ENCODE data around the gene EXD1. TPM values are rescaled to one million over a fixed set of nuclear protein-coding genes. Genes with fewer than 3 reads are reported as not detected.

The EXD1 gene
- total and polyA plus RNA-seq, 2 of the 13 experiments (the other 11 are each of a cell fraction or from before 2014, with no cell fraction given): not detected

DNA sequence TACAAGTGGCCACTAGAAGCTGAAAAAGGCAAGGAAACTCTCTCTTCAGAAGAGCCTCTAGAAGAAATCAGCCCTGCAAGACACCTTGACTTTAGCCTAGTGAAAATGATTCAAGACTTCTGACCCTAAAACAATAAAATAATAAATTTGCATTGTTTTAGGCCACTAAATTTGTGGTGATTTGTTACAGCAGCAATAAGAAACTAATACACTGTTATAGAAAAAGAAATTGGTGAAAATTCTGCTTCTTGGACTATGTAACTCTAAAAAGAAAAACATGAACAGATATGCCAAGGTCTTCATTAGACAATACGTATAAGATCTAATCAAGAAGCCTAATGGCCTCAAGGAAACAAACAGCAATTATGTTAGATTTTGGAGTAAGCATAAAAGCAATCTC lies 36.1 kb downstream of the EXD1 start:
- no peak for FAIRE-seq
- CTCF ChIA-PET (ENCODE audit: low intra/inter-chr PET ratio, low total read pairs): no interaction called here

DNA sequence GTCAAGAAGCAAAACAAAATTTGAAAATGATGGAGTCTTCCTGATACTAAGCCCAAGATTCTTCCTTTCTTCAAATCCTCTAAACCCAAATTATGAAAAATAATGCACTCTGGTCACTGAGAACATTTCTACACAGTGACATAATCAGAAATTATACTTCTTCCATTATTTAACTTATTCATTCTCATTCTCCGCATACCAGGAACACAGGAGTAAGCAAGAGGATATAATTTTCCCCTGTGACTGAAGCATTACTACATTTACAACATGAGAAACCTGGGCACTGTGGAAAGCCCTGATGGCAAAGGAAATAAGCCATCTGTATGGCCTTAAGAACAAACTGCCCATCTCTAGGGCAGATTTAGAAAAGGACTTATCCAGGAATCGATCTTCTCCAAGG lies 47.0 kb downstream of the EXD1 start:
- ATAC-seq (no peak), FAIRE-seq (no peak), DNase-seq (ENCODE audit: low spot score) (no peak)
- no TSS peak for BruUV-seq (replicated peaks)
- H3K27me3 ChIP-seq (ENCODE audit: control insufficient read depth in 1 of 2, insufficient read depth in 2 of 2, low read length in 2 of 2): peaks cover 0 to 1% of the 10 kb centered on the region in 2 experiments; a peak in 1 of 5 replicates
- intact Hi-C loops (cut with micrococcal nuclease; ENCODE audit: unreplicated experiment) (loop anchor here (10.0 kb wide), 1 partner anchor 159 kb away; no protein-coding TSS in a partner anchor), in situ Hi-C loops (cut with HindIII; ENCODE audit: extremely low pct_ligation_motif_present, low pct_unique_long_range_greater_than_20kb) (loop anchor here (5.0 kb wide), 1 partner anchor 281 kb away; no protein-coding TSS in a partner anchor)
- no peaks in the 10 kb centered on the region for H3K79me2 ChIP-seq (ENCODE audit: insufficient read depth, low read length)
- no peak overlapping the region for H3K4me3 ChIP-seq (replicated peaks in 1 of 3; ENCODE audit: insufficient read depth in 1 of 3, low read depth in 2 of 3, low read length in 3 of 3)
- CTCF ChIA-PET (ENCODE audit: low intra/inter-chr PET ratio, low total read pairs): interaction anchor here (1.3 to 1.6 kb wide), 2 partner anchors 277 to 279 kb away, joined by 3 read pairs; no protein-coding TSS in a partner anchor
- H3K9ac ChIP-seq (ENCODE audit: insufficient read depth, low read depth, low read length): no peak overlapping the region
- H4K20me1 ChIP-seq (ENCODE audit: insufficient read depth, low read length): no peaks in the 10 kb centered on the region
- H3K36me3 ChIP-seq (replicated peaks in 1 of 2; ENCODE audit: control insufficient read depth in 1 of 2, insufficient read depth in 2 of 2, low read length in 2 of 2): no peaks in the 10 kb centered on the region
- no peak overlapping the region for H3K27ac ChIP-seq (ENCODE audit: extremely low read length, insufficient read depth, low read length)
- H3K4me2 ChIP-seq (ENCODE audit: low read depth, low read length): no peak overlapping the region
- 27% methylated on average over 2 of the region's 2 CpGs for WGBS (ENCODE audit: low lambda C conversion rate)
- H3K9me3 ChIP-seq (ENCODE audit: low read length): no peaks in the 10 kb centered on the region
- TF ChIP-seq HNRNPH1 (optimal IDR thresholded peaks at IDR 0.05; ENCODE audit: low read depth, low read length): no peak
- no peak for TF ChIP-seq RFX3 (CRISPR knock-in tag; IDR thresholded peaks at IDR 0.05)
- TF ChIP-seq ZFX (CRISPR knock-in tag; IDR thresholded peaks at IDR 0.05; ENCODE audit: low read depth): no peak
- no peak for TF ChIP-seq HNRNPLL (IDR thresholded peaks at IDR 0.05; ENCODE audit: low read depth, low read length, poor library complexity, severe bottlenecking)
- no peak for TF ChIP-seq AHR (CRISPR knock-in tag; IDR thresholded peaks at IDR 0.05)
- TF ChIP-seq MIER3 (CRISPR knock-in tag; IDR thresholded peaks at IDR 0.05; ENCODE audit: borderline replicate concordance): no peak
- TF ChIP-seq ZMYM2 (CRISPR knock-in tag; IDR thresholded peaks at IDR 0.05): no peak
- no peak for TF ChIP-seq U2AF1 (optimal IDR thresholded peaks at IDR 0.05; ENCODE audit: low read depth, low read length)
- TF ChIP-seq, protein P1, sequence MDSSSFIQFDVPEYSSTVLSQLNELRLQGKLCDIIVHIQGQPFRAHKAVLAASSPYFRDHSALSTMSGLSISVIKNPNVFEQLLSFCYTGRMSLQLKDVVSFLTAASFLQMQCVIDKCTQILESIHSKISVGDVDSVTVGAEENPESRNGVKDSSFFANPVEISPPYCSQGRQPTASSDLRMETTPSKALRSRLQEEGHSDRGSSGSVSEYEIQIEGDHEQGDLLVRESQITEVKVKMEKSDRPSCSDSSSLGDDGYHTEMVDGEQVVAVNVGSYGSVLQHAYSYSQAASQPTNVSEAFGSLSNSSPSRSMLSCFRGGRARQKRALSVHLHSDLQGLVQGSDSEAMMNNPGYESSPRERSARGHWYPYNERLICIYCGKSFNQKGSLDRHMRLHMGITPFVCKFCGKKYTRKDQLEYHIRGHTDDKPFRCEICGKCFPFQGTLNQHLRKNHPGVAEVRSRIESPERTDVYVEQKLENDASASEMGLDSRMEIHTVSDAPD (CRISPR knock-in tag; IDR thresholded peaks at IDR 0.05): no peak
- no peak for TF ChIP-seq SP4 (CRISPR knock-in tag; IDR thresholded peaks at IDR 0.05)
- no peak for TF ChIP-seq ZNF460 (CRISPR knock-in tag; IDR thresholded peaks at IDR 0.05; ENCODE audit: borderline replicate concordance)
- TF ChIP-seq SIX1 (CRISPR knock-in tag; IDR thresholded peaks at IDR 0.05; ENCODE audit: borderline replicate concordance): no peak
- TF ChIP-seq CHCHD3 (CRISPR knock-in tag; IDR thresholded peaks at IDR 0.05): no peak
- TF ChIP-seq ZNF883 (CRISPR knock-in tag; IDR thresholded peaks at IDR 0.05; ENCODE audit: not compliant biosample characterization): no peak
- H2AFZ ChIP-seq (ENCODE audit: low read length): no peak overlapping the region
- no peaks in the 10 kb centered on the region for H3K4me1 ChIP-seq (ENCODE audit: insufficient read depth, low read length)
- POLR2A ChIA-PET: no interaction called here

More for the DNA sequence above, 36.1 kb downstream of the EXD1 start:
- no TSS peak for BruUV-seq (replicated peaks)
- Histone ChIP-seq H4K20me1 (ENCODE audit: insufficient read depth, low read length) (no peaks in the 10 kb centered on the region), H3K36me3 (replicated peaks in 1 of 2; ENCODE audit: control insufficient read depth in 1 of 2, insufficient read depth in 2 of 2, low read length in 2 of 2) (no peaks in the 10 kb centered on the region), H3K4me1 (ENCODE audit: insufficient read depth, low read length) (0 out of 2 replicates have a peak, but pooled peaks cover 7% of the 10 kb centered on the region), H3K4me2 (ENCODE audit: low read depth, low read length) (no peak overlapping the region), H3K9ac (ENCODE audit: insufficient read depth, low read depth, low read length) (no peak overlapping the region), H3K4me3 (replicated peaks in 1 of 3; ENCODE audit: insufficient read depth in 1 of 3, low read depth in 2 of 3, low read length in 3 of 3) (no peak overlapping the region), H3K79me2 (ENCODE audit: insufficient read depth, low read length) (no peaks in the 10 kb centered on the region), H3K27me3 (ENCODE audit: control insufficient read depth in 1 of 2, insufficient read depth in 2 of 2, low read length in 2 of 2) (no peaks in the 10 kb centered on the region), H2AFZ (ENCODE audit: low read length) (no peak overlapping the region), H3K9me3 (ENCODE audit: low read length) (no peaks in the 10 kb centered on the region), H3K27ac (ENCODE audit: extremely low read length, insufficient read depth, low read length) (no peak overlapping the region)
- no peak for DNase-seq (ENCODE audit: low spot score)
- ATAC-seq: no peak
- in situ Hi-C loops (cut with HindIII; ENCODE audit: extremely low pct_ligation_motif_present, low pct_unique_long_range_greater_than_20kb): no loop called here
- POLR2A ChIA-PET: no interaction called here
- intact Hi-C loops (cut with micrococcal nuclease; ENCODE audit: unreplicated experiment): no loop called here
- 69% methylated on average over 1 of the region's 1 CpG for WGBS (ENCODE audit: low lambda C conversion rate)
- TF ChIP-seq SP2 (CRISPR knock-in tag; IDR thresholded peaks at IDR 0.05): no peak
- peak; percentile 55; the same call in 1 of the 2 replicates for TF ChIP-seq ZNF12 (CRISPR knock-in tag; IDR thresholded peaks at IDR 0.05)

Measured in HepG2 (cell line).